K562 (cell line): ENCODE results near the gene RIMKLA. TPM values are rescaled to one million over a fixed set of nuclear protein-coding genes. Genes with fewer than 3 reads are reported as not detected.
A peak's percentile ranks its signal among the peaks of the same experiment; 100 is the strongest.

Experiments
- BRD9 ChIP-seq: fragments of 450-650 bp; IDR thresholded peaks from 2 replicates; pipeline ENCODE4 v1.6.1; 2018; ENCODE audit warnings: low read depth; ENCODE audit not compliant: partially characterized antibody
- CTCFL ChIP-seq: IDR thresholded peaks from 2 replicates; pipeline ENCODE4 v1.6.1; 2011; ENCODE audit warnings: borderline replicate concordance, low read depth, mild to moderate bottlenecking, moderate library complexity, low read length; ENCODE audit not compliant: insufficient read depth, poor library complexity, severe bottlenecking
- CUX1 ChIP-seq: fragments of 200-800 bp; sonication (Bioruptor generic); IDR thresholded peaks from 2 replicates; pipeline ENCODE4 v1.6.1; 2016; ENCODE audit warnings: missing genetic modification characterization, missing compliant biosample characterization
- KDM1A ChIP-seq, 2 experiments: fragments of 450-650 bp; IDR thresholded peaks; 2 replicates each; pipeline ENCODE4 v1.6.1; 2016; ENCODE audit warnings: mild to moderate bottlenecking in 2 of 2
- MEF2A ChIP-seq: IDR thresholded peaks from 2 replicates; pipeline ENCODE4 v1.6.1; 2011; ENCODE audit warnings: low read depth, mild to moderate bottlenecking, low read length, moderate library complexity; ENCODE audit not compliant: control insufficient read depth
- PHB ChIP-seq: fragments of 250-450 bp; sonication (Bioruptor Pico); IDR thresholded peaks from 2 replicates; pipeline ENCODE4 v1.5.0; 2021
- PTRF ChIP-seq: fragments of 450-650 bp; IDR thresholded peaks from 2 replicates; pipeline ENCODE4 v1.6.1; 2016; ENCODE audit warnings: mild to moderate bottlenecking, missing genetic modification characterization, missing compliant biosample characterization
- PTTG1 ChIP-seq: fragments of 450-650 bp; IDR thresholded peaks from 2 replicates; pipeline ENCODE4 v1.6.1; 2016; ENCODE audit warnings: low read depth, mild to moderate bottlenecking, missing genetic modification characterization, missing compliant biosample characterization
- RBFOX2 ChIP-seq: fragments of 200-400 bp; formaldehyde crosslinking; IDR thresholded peaks from 2 replicates; pipeline ENCODE4 v1.6.1; 2017; ENCODE audit warnings: low read depth, mild to moderate bottlenecking, low read length, moderate library complexity
- TFAP4 ChIP-seq: sonication (generic); formaldehyde crosslinking; IDR thresholded peaks from 2 replicates; pipeline ENCODE4 v1.8.0; 2022; ENCODE audit warnings: missing genetic modification reagents, mild to moderate bottlenecking, moderate library complexity, borderline replicate concordance
- ZNF12 ChIP-seq: sonication (generic); formaldehyde crosslinking; IDR thresholded peaks from 2 replicates; pipeline ENCODE4 v1.4.0; 2020; ENCODE audit warnings: mild to moderate bottlenecking, missing genetic modification reagents
- polyA plus RNA-seq, 8 experiments: library from polyadenylated mRNA; depleted of rRNA in 4 of 8; stranded (reverse) in 5 of 8; unstranded in 3 of 8; fragments of >200 nt; fragmentation: Nextera tagmentation in 2 of 8; fragmentation: Illumina TruSeq in 1 of 8; extraction: Ambion mirVana in 2 of 8; extraction: Trizol in 1 of 8; gene quantifications; 2 replicates each; pipeline versions ENCODE4 v1.2.1 to v1.2.3, GENCODE V29; 2011 to 2014; ENCODE audit warnings: inconsistent platforms in 1 of 8, missing spikeins in 1 of 8
- total RNA-seq, 7 experiments: library from RNA; depleted of rRNA in 6 of 7; stranded (reverse); fragments of >200 nt in 6 of 7; fragmentation: Illumina TruSeq in 2 of 7; extraction: Trizol in 2 of 7; gene quantifications; 2 replicates each; pipeline versions ENCODE4 v1.2.1 to v1.2.3, GENCODE V29; 2011 to 2021; ENCODE audit warnings: low replicate concordance in 1 of 7
- TF ChIP-seq, protein P1 (sequence below): sonication (generic); formaldehyde crosslinking; IDR thresholded peaks from 2 replicates; pipeline ENCODE4 v1.8.0; 2023; ENCODE audit warnings: missing genetic modification reagents, mild to moderate bottlenecking, borderline replicate concordance

Gene RIMKLA
- total and polyA plus RNA-seq, 9 of the 15 experiments (the other 6 are each of a cell fraction or from before 2014, with no cell fraction given), result 0.02 TPM; not detected in 8

- TF ChIP-seq TFAP4 (CRISPR knock-in tag), result peak; percentile 64
- TF ChIP-seq ZNF12 (CRISPR knock-in tag), result no peak; the same call in 1 of the 2 replicates
- TF ChIP-seq PTRF, result no peak
- no peak for TF ChIP-seq MEF2A
- peak; percentile 3 for TF ChIP-seq CTCFL
- no peak for TF ChIP-seq CUX1 (CRISPR knock-in tag)
- TF ChIP-seq BRD9, result peak; percentile 81
- peak in 1 of 2 experiments; percentile 78; a peak in 1 of 4 replicates for TF ChIP-seq KDM1A (IDR thresholded peaks at IDR 0.05)
- TF ChIP-seq, protein P1, sequence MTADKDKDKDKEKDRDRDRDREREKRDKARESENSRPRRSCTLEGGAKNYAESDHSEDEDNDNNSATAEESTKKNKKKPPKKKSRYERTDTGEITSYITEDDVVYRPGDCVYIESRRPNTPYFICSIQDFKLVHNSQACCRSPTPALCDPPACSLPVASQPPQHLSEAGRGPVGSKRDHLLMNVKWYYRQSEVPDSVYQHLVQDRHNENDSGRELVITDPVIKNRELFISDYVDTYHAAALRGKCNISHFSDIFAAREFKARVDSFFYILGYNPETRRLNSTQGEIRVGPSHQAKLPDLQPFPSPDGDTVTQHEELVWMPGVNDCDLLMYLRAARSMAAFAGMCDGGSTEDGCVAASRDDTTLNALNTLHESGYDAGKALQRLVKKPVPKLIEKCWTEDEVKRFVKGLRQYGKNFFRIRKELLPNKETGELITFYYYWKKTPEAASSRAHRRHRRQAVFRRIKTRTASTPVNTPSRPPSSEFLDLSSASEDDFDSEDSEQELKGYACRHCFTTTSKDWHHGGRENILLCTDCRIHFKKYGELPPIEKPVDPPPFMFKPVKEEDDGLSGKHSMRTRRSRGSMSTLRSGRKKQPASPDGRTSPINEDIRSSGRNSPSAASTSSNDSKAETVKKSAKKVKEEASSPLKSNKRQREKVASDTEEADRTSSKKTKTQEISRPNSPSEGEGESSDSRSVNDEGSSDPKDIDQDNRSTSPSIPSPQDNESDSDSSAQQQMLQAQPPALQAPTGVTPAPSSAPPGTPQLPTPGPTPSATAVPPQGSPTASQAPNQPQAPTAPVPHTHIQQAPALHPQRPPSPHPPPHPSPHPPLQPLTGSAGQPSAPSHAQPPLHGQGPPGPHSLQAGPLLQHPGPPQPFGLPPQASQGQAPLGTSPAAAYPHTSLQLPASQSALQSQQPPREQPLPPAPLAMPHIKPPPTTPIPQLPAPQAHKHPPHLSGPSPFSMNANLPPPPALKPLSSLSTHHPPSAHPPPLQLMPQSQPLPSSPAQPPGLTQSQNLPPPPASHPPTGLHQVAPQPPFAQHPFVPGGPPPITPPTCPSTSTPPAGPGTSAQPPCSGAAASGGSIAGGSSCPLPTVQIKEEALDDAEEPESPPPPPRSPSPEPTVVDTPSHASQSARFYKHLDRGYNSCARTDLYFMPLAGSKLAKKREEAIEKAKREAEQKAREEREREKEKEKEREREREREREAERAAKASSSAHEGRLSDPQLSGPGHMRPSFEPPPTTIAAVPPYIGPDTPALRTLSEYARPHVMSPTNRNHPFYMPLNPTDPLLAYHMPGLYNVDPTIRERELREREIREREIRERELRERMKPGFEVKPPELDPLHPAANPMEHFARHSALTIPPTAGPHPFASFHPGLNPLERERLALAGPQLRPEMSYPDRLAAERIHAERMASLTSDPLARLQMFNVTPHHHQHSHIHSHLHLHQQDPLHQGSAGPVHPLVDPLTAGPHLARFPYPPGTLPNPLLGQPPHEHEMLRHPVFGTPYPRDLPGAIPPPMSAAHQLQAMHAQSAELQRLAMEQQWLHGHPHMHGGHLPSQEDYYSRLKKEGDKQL (CRISPR knock-in tag), result peak; percentile 57; the same call in 1 of the 2 replicates
- peak; percentile 88 for TF ChIP-seq RBFOX2
- TF ChIP-seq PTTG1 (tag), result no peak
- TF ChIP-seq PHB (CRISPR knock-in tag), result no peak
Observed at GRCh38 chr1:42335050-42335808, 45.4 kb upstream of the RIMKLA start, which contains the start of gene FOXJ3 (continued).
